Endothelial cell of umbilical vein (primary cell): ENCODE measurements around the gene ADAM10.

Experiments used
- EZH2 ChIP-seq: IDR thresholded peaks from 2 replicates; pipeline ENCODE4 v1.6.1; 2012; ENCODE audit warnings: borderline replicate concordance, low read depth, mild to moderate bottlenecking, moderate library complexity, low read length, inconsistent platforms; ENCODE audit not compliant: severe bottlenecking
- JUN ChIP-seq: IDR thresholded peaks from 2 replicates; pipeline ENCODE4 v1.6.1; 2011; ENCODE audit warnings: borderline replicate concordance, low read depth; ENCODE audit not compliant: insufficient read length, insufficient read depth
- MYC ChIP-seq: IDR thresholded peaks from one replicate; pipeline ENCODE4 v1.6.1; 2011; ENCODE audit warnings: mild to moderate bottlenecking, low read depth, low read length
- POLR2A ChIP-seq: IDR thresholded peaks from 2 replicates; pipeline ENCODE4 v1.6.1; 2012; ENCODE audit warnings: low read depth, mild to moderate bottlenecking, control low read depth, low read length
- POLR2AphosphoS5 ChIP-seq: IDR thresholded peaks from 2 replicates; pipeline ENCODE4 v1.6.1; 2012; ENCODE audit warnings: low read depth, mild to moderate bottlenecking, control low read depth, low read length, moderate library complexity; ENCODE audit not compliant: insufficient read depth

GRCh38 chr15:58677426-58677825 lies 72.1 kb downstream of the ADAM10 start:
- no peak for TF ChIP-seq POLR2A
- TF ChIP-seq MYC = no peak
- no peak for TF ChIP-seq JUN
- no peak for TF ChIP-seq POLR2AphosphoS5
- TF ChIP-seq EZH2 = no peak
